ENCODE results near the gene SLX9.

- TF ChIP-seq ATF2 (CRISPR knock-in tag; IDR thresholded peaks at IDR 0.05; ENCODE audit: borderline replicate concordance, low read depth) (no peak), FOXJ3 (CRISPR knock-in tag; IDR thresholded peaks at IDR 0.05; ENCODE audit: borderline replicate concordance) (no peak), NR2C2 (CRISPR knock-in tag; IDR thresholded peaks at IDR 0.05) (no peak), CTCF (IDR thresholded peaks at IDR 0.05) (no peak)
Measured at GRCh38 chr21:44974676-44975075, 34.8 kb downstream of the SLX9 start.
